Measurements from ENCODE around the gene SERBP1.

DNA sequence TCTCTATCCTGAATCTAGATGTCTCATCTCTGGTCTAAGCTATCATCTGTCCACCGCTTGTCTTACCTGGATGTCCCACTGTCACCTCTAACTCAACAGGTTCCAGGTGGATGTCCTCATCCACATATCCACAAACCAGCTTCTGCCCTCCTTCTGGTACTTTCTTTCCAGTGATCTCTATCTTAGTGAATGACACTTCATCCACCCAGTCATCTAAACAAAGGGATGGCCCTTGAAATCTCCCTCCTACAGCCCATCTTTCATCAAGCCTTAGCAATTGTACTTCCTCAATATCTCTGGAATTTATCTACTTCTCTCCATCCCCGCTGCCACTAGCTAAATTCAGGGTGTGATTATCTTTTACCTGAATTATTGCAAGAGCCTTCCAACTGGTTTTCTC, 33.9 kb upstream of the SERBP1 start:
- no peak for TF ChIP-seq CTCF (IDR thresholded peaks at IDR 0.05)
- TF ChIP-seq POLR2AphosphoS5 (IDR thresholded peaks at IDR 0.05), result no peak
- TF ChIP-seq POLR2A (IDR thresholded peaks at IDR 0.05), result no peak
